Panc1 (cell line): ENCODE data around the gene HBS1L.

ENCODE experiments used
- CTCF ChIP-seq: fragments of 450-650 bp; IDR thresholded peaks from 2 replicates; pipeline ENCODE4 v1.5.1; 2017; ENCODE audit warnings: mild to moderate bottlenecking
- POLR2AphosphoS5 ChIP-seq: IDR thresholded peaks from 2 replicates; pipeline ENCODE4 v1.6.1; 2012; ENCODE audit warnings: mild to moderate bottlenecking, low read depth, low read length, moderate library complexity
- REST ChIP-seq, 2 experiments: IDR thresholded peaks; 2 replicates each; pipeline ENCODE4 v1.6.1; 2011 to 2012; ENCODE audit warnings: low read depth in 2 of 2, control low read depth in 1 of 2, low read length in 1 of 2, mild to moderate bottlenecking in 1 of 2, moderate library complexity in 1 of 2; ENCODE audit not compliant: insufficient read depth in 1 of 2

GRCh38 chr6:135025175-135025574, 29.4 kb downstream of the HBS1L start:
- no peak for TF ChIP-seq POLR2AphosphoS5
- TF ChIP-seq CTCF: no peak
- no peak for TF ChIP-seq REST (IDR thresholded peaks at IDR 0.05; ENCODE audit: insufficient read depth in 1 of 2, low read depth in 2 of 2, low read length in 1 of 2)
